ENCODE data around the gene TTC34.
"Not testable (repeated sequence)": the region's sequence is repeated elsewhere in the genome, so short reads cannot be mapped to it uniquely, and the experiment has no call there.

Gene TTC34

DNA sequence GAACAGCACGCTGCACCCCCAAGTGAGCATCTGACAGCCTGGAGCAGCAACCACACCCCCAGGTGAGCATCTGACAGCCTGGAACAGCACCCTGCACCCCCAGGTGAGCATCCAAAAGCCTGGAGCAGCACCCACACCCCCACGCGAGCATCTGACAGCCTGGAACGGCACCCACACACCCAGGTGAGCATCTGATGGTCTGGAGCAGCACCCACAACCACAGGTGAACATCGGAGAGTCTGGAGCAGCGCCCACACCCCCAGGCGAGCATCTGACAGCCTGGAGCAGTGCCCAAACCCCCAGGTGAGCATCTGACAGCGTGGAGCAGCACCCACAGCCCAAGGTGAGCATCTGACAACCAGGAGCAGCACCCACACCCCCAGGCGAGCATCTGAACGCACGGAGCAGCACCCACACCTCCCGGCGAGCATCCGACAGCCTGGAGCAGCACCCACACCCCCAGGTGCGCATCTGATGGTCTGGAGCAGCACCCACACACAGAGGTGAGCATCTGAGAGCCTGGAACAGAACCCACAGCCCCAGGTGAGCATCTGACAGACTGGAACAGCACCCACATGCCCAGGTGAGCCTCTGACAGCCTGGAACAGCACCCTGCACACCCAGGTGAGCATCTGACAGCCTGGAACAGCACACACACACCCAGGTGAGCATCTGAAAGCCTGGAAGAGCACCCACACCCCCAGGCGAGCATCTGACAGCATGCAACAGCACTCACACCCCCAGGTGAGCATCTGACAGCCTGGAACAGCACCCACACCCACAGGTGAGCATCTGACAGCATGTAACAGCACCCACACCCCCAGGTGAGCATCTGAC, 145.7 kb downstream of the TTC34 start:
- H3K4me3 ChIP-seq (replicated peaks; ENCODE audit: low read depth, low read length); DNase-seq (ENCODE audit: extremely low read depth, low read depth): not testable (repeated sequence)

DNA sequence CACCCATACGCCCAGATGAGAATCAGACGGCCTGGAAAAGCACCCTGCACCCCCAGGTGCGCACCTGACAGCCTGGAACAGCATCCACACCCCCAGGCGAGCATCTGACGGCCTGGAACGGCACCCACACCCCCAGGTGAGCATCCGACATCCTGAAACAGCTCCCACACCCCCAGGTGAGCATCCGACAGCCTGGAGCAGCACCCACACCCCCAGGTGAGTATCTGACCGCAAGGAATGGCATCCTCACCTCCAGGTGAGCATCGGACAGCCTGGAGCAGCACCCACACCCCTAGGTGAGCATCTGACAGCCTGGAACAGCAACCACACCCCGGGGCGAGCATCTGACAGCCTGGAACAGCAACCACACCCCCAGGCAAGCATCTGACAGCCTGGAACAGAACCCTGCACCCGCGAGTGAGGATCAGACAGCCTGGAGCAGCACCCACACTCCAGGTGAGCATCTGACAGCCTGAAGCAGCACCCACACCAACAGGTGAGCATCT, 147.0 kb downstream of the TTC34 start:
- not testable (repeated sequence) for DNase-seq (ENCODE audit: extremely low read depth, low read depth); H3K4me3 ChIP-seq (replicated peaks; ENCODE audit: low read depth, low read length)

DNA sequence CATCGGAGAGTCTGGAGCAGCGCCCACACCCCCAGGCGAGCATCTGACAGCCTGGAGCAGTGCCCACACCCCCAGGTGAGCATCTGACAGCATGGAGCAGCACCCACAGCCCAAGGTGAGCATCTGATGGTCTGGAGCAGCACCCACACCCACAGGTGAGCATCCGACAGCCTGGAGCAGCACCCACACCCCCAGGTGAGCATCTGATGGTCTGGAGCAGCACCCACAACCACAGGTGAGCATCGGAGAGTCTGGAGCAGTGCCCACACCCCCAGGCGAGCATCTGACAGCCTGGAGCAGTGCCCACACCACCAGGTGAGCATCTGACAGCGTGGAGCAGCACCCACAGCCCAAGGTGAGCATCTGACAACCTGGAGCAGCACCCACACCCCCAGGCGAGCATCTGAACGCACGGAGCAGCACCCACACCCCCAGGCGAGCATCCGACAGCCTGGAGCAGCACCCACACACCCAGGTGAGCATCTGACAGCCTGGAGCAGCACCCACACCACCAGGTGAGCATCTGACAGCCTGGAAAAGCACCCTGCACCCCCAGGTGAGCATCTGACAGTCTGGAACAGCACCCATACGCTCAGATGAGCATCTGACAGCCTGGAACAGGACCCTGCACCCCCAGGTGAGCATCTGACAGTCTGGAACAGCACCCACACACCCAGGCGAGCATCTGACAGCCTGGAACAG, 147.6 kb downstream of the TTC34 start:
- DNase-seq (ENCODE audit: extremely low read depth, low read depth); H3K4me3 ChIP-seq (replicated peaks; ENCODE audit: low read depth, low read length): not testable (repeated sequence)

DNA sequence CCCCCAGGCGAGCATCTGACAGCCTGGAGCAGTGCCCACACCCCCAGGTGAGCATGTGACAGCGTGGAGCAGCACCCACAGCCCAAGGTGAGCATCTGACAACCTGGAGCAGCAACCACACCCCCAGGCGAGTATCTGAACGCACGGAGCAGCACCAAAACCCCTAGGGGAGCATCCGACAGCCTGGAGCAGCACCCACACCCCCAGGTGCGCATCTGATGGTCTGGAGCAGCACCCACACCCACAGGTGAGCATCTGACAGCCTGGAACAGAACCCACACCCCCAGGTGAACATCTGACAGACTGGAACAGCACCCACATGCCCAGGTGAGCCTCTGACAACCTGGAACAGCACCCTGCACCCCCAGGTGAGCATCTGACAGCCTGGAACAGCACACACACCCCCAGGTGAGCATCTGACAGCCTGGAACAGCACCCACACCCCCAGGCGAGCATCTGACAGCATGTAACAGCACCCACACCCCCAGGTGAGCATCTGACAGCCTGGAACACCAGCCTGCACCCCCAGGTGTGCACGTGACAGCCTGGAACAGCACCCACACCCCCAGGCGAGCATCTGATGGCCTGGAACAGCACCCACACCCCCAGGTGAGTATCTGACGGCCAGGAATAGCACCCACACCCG, 148.4 kb downstream of the TTC34 start:
- not testable (repeated sequence) for H3K4me3 ChIP-seq (replicated peaks; ENCODE audit: low read depth, low read length); DNase-seq (ENCODE audit: extremely low read depth, low read depth)

DNA sequence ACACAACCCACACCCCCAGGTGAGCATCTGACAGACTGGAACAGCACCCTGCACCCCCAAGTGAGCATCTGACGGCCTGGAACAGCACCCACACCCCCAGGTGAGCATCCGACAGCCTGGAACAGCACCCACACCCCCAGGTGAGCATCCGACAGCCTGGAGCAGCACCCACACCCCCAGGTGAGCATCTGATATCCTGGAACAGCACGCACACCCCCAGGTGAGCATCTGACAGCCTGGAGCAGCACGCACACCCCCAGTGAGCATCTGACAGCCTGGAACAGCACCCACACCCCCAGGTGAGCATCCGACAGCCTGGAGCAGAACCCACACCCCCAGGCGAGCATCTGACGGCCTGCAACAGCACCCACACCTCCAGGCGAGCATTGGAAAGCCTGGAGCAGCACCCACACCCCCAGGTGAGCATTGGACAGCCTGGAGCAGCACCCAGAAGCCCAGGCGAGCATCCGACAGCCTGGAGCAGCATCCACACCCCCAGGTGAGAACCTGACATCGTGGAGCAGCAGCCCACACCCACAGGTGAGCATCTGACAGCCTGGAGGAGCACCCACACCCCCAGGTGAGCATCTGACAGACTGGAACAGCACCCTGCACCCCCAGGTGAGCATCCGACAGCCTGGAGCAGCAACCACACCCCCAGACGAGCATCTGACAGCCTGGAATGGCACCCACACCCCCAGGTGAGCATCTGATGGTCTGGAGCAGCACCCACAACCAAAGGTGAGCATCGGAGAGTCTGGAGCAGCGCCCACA, 149.2 kb downstream of the TTC34 start:
- not testable (repeated sequence) for H3K4me3 ChIP-seq (replicated peaks; ENCODE audit: low read depth, low read length); DNase-seq (ENCODE audit: extremely low read depth, low read depth)

DNA sequence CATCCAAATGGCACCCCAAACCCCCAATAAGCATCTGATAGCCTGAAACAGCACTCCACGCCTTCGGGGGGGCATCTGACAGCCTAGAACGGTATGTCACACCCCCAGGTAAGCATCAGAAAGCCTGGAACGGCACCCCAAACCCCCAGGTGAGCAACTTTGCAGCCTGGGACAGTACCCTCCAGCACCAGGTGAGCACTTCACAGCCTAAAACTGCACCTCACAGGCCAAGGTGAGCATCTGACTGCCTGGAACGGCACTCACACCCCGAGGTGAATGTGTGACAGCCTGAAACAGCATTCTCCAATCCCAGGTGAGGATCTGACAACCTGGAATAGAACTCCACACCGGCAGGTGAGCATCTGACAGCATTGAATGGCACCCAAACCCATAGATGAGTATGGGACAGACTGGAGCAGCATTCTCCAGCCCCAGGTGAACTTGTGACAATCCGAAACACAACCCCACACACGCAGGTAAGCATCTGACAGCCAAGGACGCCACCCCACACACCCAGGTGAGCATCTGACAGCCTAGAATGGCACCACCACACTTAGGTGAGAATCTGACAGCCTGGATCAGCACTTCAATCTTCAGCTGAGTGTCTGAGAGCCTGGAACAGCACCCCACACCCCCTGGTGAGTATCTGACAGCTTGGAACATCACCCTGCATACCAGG, 150.4 kb downstream of the TTC34 start:
- no peak for DNase-seq (ENCODE audit: extremely low read depth, low read depth)
- no peak overlapping the region for H3K4me3 ChIP-seq (replicated peaks; ENCODE audit: low read depth, low read length)

DNA sequence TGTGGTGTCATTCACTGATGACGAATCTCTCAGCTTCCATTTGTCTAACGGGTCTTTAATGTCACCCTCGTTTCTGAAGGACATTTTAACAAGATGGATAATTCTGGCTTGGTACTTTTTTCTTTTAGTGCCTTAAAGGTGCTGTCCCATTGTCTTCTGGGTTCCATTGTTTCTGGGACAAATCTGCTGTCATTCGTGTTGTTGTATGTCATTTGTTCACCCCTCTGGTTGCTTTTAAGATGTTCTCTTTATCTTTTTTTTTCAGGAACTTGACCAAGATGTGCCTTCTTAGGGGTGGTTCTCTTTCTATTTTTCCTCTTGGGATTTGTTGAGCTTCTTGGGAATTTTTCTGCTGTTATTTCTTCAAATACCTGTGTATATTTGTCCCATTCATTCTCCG, 154.7 kb downstream of the TTC34 start:
- H3K4me3 ChIP-seq (replicated peaks; ENCODE audit: low read depth, low read length) = no peak overlapping the region
- TF ChIP-seq, protein P1, sequence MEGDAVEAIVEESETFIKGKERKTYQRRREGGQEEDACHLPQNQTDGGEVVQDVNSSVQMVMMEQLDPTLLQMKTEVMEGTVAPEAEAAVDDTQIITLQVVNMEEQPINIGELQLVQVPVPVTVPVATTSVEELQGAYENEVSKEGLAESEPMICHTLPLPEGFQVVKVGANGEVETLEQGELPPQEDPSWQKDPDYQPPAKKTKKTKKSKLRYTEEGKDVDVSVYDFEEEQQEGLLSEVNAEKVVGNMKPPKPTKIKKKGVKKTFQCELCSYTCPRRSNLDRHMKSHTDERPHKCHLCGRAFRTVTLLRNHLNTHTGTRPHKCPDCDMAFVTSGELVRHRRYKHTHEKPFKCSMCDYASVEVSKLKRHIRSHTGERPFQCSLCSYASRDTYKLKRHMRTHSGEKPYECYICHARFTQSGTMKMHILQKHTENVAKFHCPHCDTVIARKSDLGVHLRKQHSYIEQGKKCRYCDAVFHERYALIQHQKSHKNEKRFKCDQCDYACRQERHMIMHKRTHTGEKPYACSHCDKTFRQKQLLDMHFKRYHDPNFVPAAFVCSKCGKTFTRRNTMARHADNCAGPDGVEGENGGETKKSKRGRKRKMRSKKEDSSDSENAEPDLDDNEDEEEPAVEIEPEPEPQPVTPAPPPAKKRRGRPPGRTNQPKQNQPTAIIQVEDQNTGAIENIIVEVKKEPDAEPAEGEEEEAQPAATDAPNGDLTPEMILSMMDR (IDR thresholded peaks at IDR 0.05; ENCODE audit: low read depth, low read length, missing control alignments) = no peak
- DNase-seq (ENCODE audit: extremely low read depth, low read depth) = no peak

More for the DNA sequence above, 150.4 kb downstream of the TTC34 start:
- TF ChIP-seq, protein P1 (IDR thresholded peaks at IDR 0.05; ENCODE audit: low read depth, low read length, missing control alignments) = no peak

DNA sequence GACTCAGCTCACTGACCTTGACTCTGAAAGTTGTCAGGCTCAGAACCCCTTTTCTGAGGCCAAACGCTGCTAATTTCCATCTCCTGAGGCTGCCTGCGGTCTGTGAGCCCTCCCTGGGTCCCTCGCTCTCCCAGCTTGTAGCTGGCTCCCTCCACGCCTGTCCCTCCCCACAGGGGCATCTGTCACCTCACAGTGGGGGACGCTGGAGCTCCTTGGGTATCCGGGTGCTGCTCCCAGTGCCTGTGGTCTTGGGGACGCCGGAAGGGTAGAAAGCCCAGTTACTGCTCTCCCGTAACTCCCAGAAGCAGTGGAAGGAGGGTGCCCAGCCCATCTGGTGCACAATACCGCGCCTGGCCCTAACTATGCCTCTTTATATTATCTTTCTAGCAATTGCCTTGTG, 155.7 kb downstream of the TTC34 start:
- no peak overlapping the region for H3K4me3 ChIP-seq (replicated peaks; ENCODE audit: low read depth, low read length)
- TF ChIP-seq, protein P1 (IDR thresholded peaks at IDR 0.05; ENCODE audit: low read depth, low read length, missing control alignments) = no peak
- DNase-seq (ENCODE audit: extremely low read depth, low read depth) = no peak
